HFF-Myc (cell line): Measurements from ENCODE around the gene MTTP.
A peak's percentile ranks its signal among the peaks of the same experiment; 100 is the strongest.

ENCODE experiments used
- DNase-seq: peaks from one replicate; pipeline ENCODE4 v3.0.0-alpha.2; 2011; ENCODE audit warnings: low read depth; ENCODE audit errors: extremely low read depth
- H3K4me3 ChIP-seq: replicated peaks from 2 replicates; pipeline ENCODE4 v1.5.1; 2011; ENCODE audit warnings: low read depth, mild to moderate bottlenecking, control low read depth, low read length
- CTCF ChIP-seq: IDR thresholded peaks from 2 replicates; pipeline ENCODE4 v1.5.1; 2012; ENCODE audit warnings: mild to moderate bottlenecking, low read depth, low read length, control low read depth; ENCODE audit errors: missing control alignments

MTTP gene

DNA sequence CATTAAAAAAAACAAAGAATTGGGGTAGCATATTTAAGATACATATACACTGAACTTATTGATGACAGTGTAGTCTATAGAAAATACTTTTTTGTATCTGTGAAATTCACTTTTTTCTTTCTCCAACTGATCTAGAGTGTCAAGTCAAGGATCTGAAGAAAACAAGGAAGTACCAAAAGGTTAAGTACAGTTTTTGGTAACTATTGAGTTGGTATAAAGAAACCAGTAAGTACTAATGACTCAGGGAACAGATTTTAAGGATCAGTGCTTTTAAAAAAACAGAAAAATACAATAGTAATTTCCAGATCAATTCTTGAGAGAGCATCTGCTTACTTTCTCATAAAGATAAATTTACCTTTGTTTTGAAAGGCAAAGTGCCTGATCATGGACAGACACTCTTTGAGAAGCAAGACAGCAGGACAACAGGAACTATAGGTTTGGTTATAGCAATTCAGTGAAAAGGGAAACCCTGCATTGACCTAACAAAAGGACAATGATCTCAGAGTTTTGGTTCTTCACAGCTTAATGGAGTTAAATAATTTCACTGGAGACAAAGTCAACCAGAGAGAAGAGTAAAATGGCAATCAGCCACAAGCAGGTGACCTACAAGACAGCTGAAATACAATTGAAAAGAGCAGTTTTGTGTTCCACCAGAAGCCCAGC lies 34.2 kb upstream of the MTTP start:
- H3K4me3 ChIP-seq = no peak overlapping the region
- DNase-seq = no peak
- no peak for TF ChIP-seq CTCF

GRCh38 chr4:99552872-99553271 lies 21.8 kb upstream of the MTTP start:
- DNase-seq = no peak
- no peak for TF ChIP-seq CTCF
- H3K4me3 ChIP-seq = no peak overlapping the region

GRCh38 chr4:99563310-99564186 lies 11.1 kb upstream of the MTTP start, which contains the start of gene TRMT10A:
Gene TRMT10A (minus strand): TSS chr4:99564039. CDS start chr4:99559338, 4,701 bp downstream.
- peak within 1 kb of the TSS; percentile 74 for H3K4me3 ChIP-seq

DNA sequence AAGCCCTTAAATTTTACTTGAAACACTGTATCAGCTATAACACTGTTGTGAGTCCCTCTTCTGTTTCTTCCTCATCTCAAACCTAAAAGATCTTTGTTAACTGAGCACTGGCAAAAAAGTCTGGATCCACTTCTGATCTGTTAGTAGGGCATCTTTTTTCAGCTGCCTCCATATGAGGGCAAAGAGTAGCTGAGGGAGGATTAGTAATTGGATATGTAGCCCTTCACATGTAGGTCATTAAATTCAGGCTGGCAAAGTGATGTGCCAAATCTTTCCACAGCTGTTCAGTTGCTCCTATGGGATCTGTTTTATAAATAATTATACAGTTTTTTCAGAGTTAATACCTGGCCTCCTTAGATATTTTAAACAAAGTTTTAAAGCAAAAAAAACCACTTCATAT lies 9.7 kb upstream of the MTTP start:
- H3K4me3 ChIP-seq = no peak overlapping the region
- TF ChIP-seq CTCF = no peak
- DNase-seq = no peak

More at GRCh38 chr4:99563310-99564186, 11.1 kb upstream of the MTTP start, which contains the start of gene TRMT10A:
- peak; percentile 94 for DNase-seq
- TF ChIP-seq CTCF = no peak

GRCh38 chr4:99571883-99572282 lies 2.7 kb upstream of the MTTP start:
- no peak overlapping the region for H3K4me3 ChIP-seq
- DNase-seq = no peak
- TF ChIP-seq CTCF = no peak

DNA sequence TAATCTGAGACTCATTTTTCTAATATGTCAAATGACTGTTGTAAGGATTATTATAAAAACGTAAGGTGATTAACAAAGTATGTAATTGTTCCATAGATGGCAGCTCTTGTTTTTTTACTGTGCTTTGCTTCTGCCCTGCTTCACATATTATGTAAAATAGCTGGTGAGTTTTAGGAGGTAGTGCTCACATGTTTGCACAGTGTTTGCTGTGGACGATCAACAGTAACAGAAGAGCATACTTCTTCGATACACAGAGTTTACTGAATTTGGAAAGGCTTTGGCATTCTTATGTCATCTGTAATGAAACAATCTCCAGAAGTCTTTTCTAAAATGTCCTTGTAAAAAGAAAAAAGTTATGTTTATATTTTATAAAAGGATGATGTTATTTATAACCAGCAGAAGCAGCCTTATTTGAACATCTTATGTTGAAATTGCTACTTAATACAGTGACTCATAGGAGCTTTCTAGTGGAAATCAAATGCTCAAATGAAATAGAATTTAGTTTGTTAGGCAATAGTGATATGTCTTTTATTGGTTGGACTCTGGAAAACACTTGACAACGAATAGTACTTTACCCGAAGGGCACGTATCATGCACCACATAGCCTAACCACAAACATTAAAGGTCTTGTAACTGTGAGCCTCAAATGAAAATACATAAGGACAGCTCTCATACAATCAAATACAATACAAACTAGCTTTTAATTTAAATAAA lies 1.9 kb upstream of the MTTP start:
- TF ChIP-seq CTCF = no peak
- no peak overlapping the region for H3K4me3 ChIP-seq
- no peak for DNase-seq
